Measurements from ENCODE around the gene REM2.

DNA sequence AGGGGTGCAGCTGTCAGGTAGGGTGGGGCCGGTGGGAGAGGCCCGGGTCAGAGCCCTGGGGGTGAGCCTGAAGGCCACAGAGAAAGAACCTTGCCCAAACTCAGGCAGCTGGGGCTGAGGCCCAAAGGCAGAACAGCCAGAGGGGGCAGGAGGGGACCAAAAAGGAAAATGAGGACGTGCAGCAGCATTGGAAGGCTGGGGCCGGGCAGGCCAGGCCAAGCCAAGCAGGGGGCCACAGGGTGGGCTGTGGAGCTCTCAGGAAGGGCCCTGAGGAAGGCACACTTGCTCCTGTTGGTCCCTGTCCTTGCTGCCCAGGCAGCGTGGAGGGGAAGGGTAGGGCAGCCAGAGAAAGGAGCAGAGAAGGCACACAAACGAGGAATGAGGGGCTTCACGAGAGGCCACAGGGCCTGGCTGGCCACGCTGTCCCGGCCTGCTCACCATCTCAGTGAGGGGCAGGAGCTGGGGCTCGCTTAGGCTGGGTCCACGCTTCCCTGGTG lies 36.2 kb upstream of the REM2 start:
- no peak for TF ChIP-seq POLR2A (IDR thresholded peaks at IDR 0.05)
- TF ChIP-seq, protein P1, sequence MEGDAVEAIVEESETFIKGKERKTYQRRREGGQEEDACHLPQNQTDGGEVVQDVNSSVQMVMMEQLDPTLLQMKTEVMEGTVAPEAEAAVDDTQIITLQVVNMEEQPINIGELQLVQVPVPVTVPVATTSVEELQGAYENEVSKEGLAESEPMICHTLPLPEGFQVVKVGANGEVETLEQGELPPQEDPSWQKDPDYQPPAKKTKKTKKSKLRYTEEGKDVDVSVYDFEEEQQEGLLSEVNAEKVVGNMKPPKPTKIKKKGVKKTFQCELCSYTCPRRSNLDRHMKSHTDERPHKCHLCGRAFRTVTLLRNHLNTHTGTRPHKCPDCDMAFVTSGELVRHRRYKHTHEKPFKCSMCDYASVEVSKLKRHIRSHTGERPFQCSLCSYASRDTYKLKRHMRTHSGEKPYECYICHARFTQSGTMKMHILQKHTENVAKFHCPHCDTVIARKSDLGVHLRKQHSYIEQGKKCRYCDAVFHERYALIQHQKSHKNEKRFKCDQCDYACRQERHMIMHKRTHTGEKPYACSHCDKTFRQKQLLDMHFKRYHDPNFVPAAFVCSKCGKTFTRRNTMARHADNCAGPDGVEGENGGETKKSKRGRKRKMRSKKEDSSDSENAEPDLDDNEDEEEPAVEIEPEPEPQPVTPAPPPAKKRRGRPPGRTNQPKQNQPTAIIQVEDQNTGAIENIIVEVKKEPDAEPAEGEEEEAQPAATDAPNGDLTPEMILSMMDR (IDR thresholded peaks at IDR 0.05 in 4 of 5, conservative IDR thresholded peaks at IDR 0.05 in 1 of 5): no peak
